ENCODE data around the gene RAD9A. TPM values are rescaled to one million over a fixed set of nuclear protein-coding genes. Genes with fewer than 3 reads are reported as not detected.

RAD9A gene
- total RNA-seq, 2 donors from 2014 or later, result 32.0 to 37.5 TPM

GRCh38 chr11:67354075-67355022 is 37.4 kb upstream of the RAD9A start:
- Mint-ChIP-seq H3K4me1 (peaks cover 18% of the 10 kb centered on the region), H3K4me3 (peak overlapping the region; percentile 95), H3K27me3 (no peaks in the 10 kb centered on the region), H3K27ac (peak overlapping the region; percentile 97), H3K9me3 (no peaks in the 10 kb centered on the region), H3K36me3 (ENCODE audit: low read depth) (peaks cover 18% of the 10 kb centered on the region)
- peak; percentile 29 for ATAC-seq (replicated peaks)

- peak overlapping the region; percentile 97 for H3K27ac Mint-ChIP-seq
- H3K36me3 Mint-ChIP-seq (ENCODE audit: low read depth), result peaks cover 18% of the 10 kb centered on the region
- H3K9me3 Mint-ChIP-seq, result no peaks in the 10 kb centered on the region
- H3K4me3 Mint-ChIP-seq, result peak overlapping the region; percentile 95
- H3K27me3 Mint-ChIP-seq, result no peaks in the 10 kb centered on the region
- H3K4me1 Mint-ChIP-seq, result peaks cover 18% of the 10 kb centered on the region
- no peak for ATAC-seq (replicated peaks)
These were observed 36.6 kb upstream of the RAD9A start for GRCh38 chr11:67355023-67355793.

GRCh38 chr11:67355794-67356386 is 35.9 kb upstream of the RAD9A start:
- H3K4me1 Mint-ChIP-seq, result peaks cover 18% of the 10 kb centered on the region
- no peaks in the 10 kb centered on the region for H3K27me3 Mint-ChIP-seq
- H3K36me3 Mint-ChIP-seq (ENCODE audit: low read depth), result peaks cover 18% of the 10 kb centered on the region
- H3K27ac Mint-ChIP-seq, result peak overlapping the region; percentile 92
- no peak for ATAC-seq (replicated peaks)
- H3K4me3 Mint-ChIP-seq, result peak overlapping the region; percentile 63
- H3K9me3 Mint-ChIP-seq, result no peaks in the 10 kb centered on the region

- H3K27ac Mint-ChIP-seq, result peak overlapping the region; percentile 92
- ATAC-seq (replicated peaks), result no peak
These were observed 35.4 kb upstream of the RAD9A start for GRCh38 chr11:67356387-67356863.

GRCh38 chr11:67356864-67357561 is 34.8 kb upstream of the RAD9A start:
- Mint-ChIP-seq H3K27ac (peak overlapping the region; percentile 92), H3K36me3 (ENCODE audit: low read depth) (peaks cover 9% of the 10 kb centered on the region), H3K4me1 (peaks cover 18% of the 10 kb centered on the region), H3K27me3 (no peaks in the 10 kb centered on the region), H3K4me3 (peak overlapping the region; percentile 63), H3K9me3 (no peaks in the 10 kb centered on the region)
- peak; percentile 8 for ATAC-seq (replicated peaks)

More at GRCh38 chr11:67356387-67356863, 35.4 kb upstream of the RAD9A start:
- Mint-ChIP-seq H3K27me3 (no peaks in the 10 kb centered on the region), H3K4me3 (peak overlapping the region; percentile 63), H3K36me3 (ENCODE audit: low read depth) (peaks cover 13% of the 10 kb centered on the region), H3K9me3 (no peaks in the 10 kb centered on the region), H3K4me1 (peaks cover 18% of the 10 kb centered on the region)

GRCh38 chr11:67357831-67358670 is 33.7 kb upstream of the RAD9A start:
- Mint-ChIP-seq H3K9me3 (no peaks in the 10 kb centered on the region), H3K4me1 (peaks cover 22% of the 10 kb centered on the region), H3K27me3 (no peaks in the 10 kb centered on the region), H3K4me3 (no peak overlapping the region), H3K27ac (no peak overlapping the region), H3K36me3 (ENCODE audit: low read depth) (peaks cover 5% of the 10 kb centered on the region)
- ATAC-seq (replicated peaks), result no peak

- H3K27me3 Mint-ChIP-seq, result no peaks in the 10 kb centered on the region
- H3K4me3 Mint-ChIP-seq, result peak overlapping the region; percentile 10
- peak overlapping the region; percentile 36 for H3K27ac Mint-ChIP-seq
- H3K4me1 Mint-ChIP-seq, result peaks cover 44% of the 10 kb centered on the region
- no peaks in the 10 kb centered on the region for H3K9me3 Mint-ChIP-seq
- no peak for ATAC-seq (replicated peaks)
- H3K36me3 Mint-ChIP-seq (ENCODE audit: low read depth), result no peaks in the 10 kb centered on the region
These were observed 27.6 kb upstream of the RAD9A start for GRCh38 chr11:67364169-67364568.

- Mint-ChIP-seq H3K36me3 (ENCODE audit: low read depth) (no peaks in the 10 kb centered on the region), H3K9me3 (no peaks in the 10 kb centered on the region), H3K27ac (peak overlapping the region; percentile 60), H3K4me3 (peak overlapping the region; percentile 10), H3K27me3 (no peaks in the 10 kb centered on the region), H3K4me1 (peaks cover 51% of the 10 kb centered on the region)
- ATAC-seq (replicated peaks), result no peak
These were observed 26.7 kb upstream of the RAD9A start for GRCh38 chr11:67364783-67365722.

GRCh38 chr11:67365736-67366444 is 25.9 kb upstream of the RAD9A start:
- no peaks in the 10 kb centered on the region for H3K27me3 Mint-ChIP-seq
- H3K4me3 Mint-ChIP-seq, result no peak overlapping the region
- H3K9me3 Mint-ChIP-seq, result no peaks in the 10 kb centered on the region
- no peaks in the 10 kb centered on the region for H3K36me3 Mint-ChIP-seq (ENCODE audit: low read depth)
- ATAC-seq (replicated peaks), result no peak
- H3K4me1 Mint-ChIP-seq, result peaks cover 57% of the 10 kb centered on the region
- peak overlapping the region; percentile 60 for H3K27ac Mint-ChIP-seq

- no peak overlapping the region for H3K4me3 Mint-ChIP-seq
- ATAC-seq (replicated peaks), result no peak
- H3K36me3 Mint-ChIP-seq (ENCODE audit: low read depth), result no peaks in the 10 kb centered on the region
- no peaks in the 10 kb centered on the region for H3K9me3 Mint-ChIP-seq
- peaks cover 64% of the 10 kb centered on the region for H3K4me1 Mint-ChIP-seq
- peak overlapping the region; percentile 60 for H3K27ac Mint-ChIP-seq
- peaks cover 4% of the 10 kb centered on the region for H3K27me3 Mint-ChIP-seq
These were observed 25.2 kb upstream of the RAD9A start for GRCh38 chr11:67366546-67366945.

- no peaks in the 10 kb centered on the region for H3K9me3 Mint-ChIP-seq
- no peaks in the 10 kb centered on the region for H3K36me3 Mint-ChIP-seq (ENCODE audit: low read depth)
- peak overlapping the region; percentile 32 for H3K4me3 Mint-ChIP-seq
- ATAC-seq (replicated peaks), result no peak
- peaks cover 6% of the 10 kb centered on the region for H3K27me3 Mint-ChIP-seq
- H3K27ac Mint-ChIP-seq, result no peak overlapping the region
- H3K4me1 Mint-ChIP-seq, result peaks cover 68% of the 10 kb centered on the region
These were observed 24.6 kb upstream of the RAD9A start for GRCh38 chr11:67366961-67367760.
